B cell (primary cell): ENCODE data around the gene SERINC5. TPM values are rescaled to one million over a fixed set of nuclear protein-coding genes. Genes with fewer than 3 reads are reported as not detected.

Experiments used
- ATAC-seq: fragments of 200-7000 bp; cut with Tn5 transposase; one replicate; pipeline ENCODE4 v1.10.0; 2021; ENCODE audit warnings: low read depth, mild to moderate bottlenecking, moderate number of reproducible peaks, moderate library complexity
- CTCF ChIA-PET: fragments of 350-600 bp; sonication (Branson Sonifier 250); formaldehyde crosslinking; loops from one replicate; lab custom pipeline; 2021; ENCODE audit warnings: antibody characterized with exemption, inconsistent platforms; lab: Charles Lee
- POLR2A ChIA-PET: fragments of 350-600 bp; sonication (Branson Sonifier 250); formaldehyde crosslinking; loops from one replicate; lab custom pipeline; 2021; ENCODE audit warnings: antibody characterized with exemption; lab: Charles Lee
- DNase-seq: peaks from one replicate; pipeline ENCODE4 v3.0.0; 2013
- H2AFZ ChIP-seq: 2 replicates; pipeline ENCODE4 v1.6.1; 2012; ENCODE audit warnings: mild to moderate bottlenecking, low read depth, low read length; ENCODE audit not compliant: insufficient read depth, poor library complexity, severe bottlenecking
- H3K27ac ChIP-seq, 2 donors: 1 replicate in 1 of 2; 2 replicates in 1 of 2; pipeline ENCODE4 v1.5.1; 2012 to 2013; ENCODE audit warnings: low read length in 2 of 2, mild to moderate bottlenecking in 2 of 2, moderate library complexity in 1 of 2
- H3K27me3 ChIP-seq, 4 experiments: fragments of 200-600 bp in 1 of 4; sonication (generic) in 1 of 4; replicated peaks in 1 of 4; 1 replicate in 2 of 4; 2 replicates in 2 of 4; pipeline versions ENCODE4 v1.6.1 to v1.7.0; 2013 to 2016; ENCODE audit warnings: low read length in 3 of 4, mild to moderate bottlenecking in 2 of 4, mixed read lengths in 1 of 4, moderate library complexity in 1 of 4; ENCODE audit not compliant: insufficient read depth in 4 of 4, control insufficient read depth in 3 of 4; ENCODE audit errors: control extremely low read depth in 1 of 4
- H3K36me3 ChIP-seq, 2 experiments: replicated peaks in 1 of 2; 1 replicate in 1 of 2; 2 replicates in 1 of 2; pipeline versions ENCODE4 v1.6.1 to v1.7.1; 2013; ENCODE audit warnings: low read length in 1 of 2; ENCODE audit not compliant: insufficient read depth in 2 of 2, control insufficient read depth in 1 of 2; ENCODE audit errors: control extremely low read depth in 1 of 2, extremely low read depth in 1 of 2
- H3K4me1 ChIP-seq, 2 donors: fragments of 200-600 bp in 1 of 2; sonication (generic) in 1 of 2; 1 replicate in 1 of 2; 2 replicates in 1 of 2; pipeline versions ENCODE4 v1.5.1 to v1.6.1; 2013 to 2017; ENCODE audit warnings: low read length in 2 of 2; ENCODE audit not compliant: control insufficient read depth in 2 of 2, insufficient read depth in 2 of 2
- H3K4me2 ChIP-seq: replicated peaks from 2 replicates; pipeline ENCODE3; 2012; ENCODE audit warnings: mild to moderate bottlenecking, low read depth, low read length; ENCODE audit not compliant: poor library complexity, severe bottlenecking
- H3K4me3 ChIP-seq, 5 experiments: fragments of 200-600 bp in 1 of 5; sonication (generic) in 1 of 5; 1 replicate in 3 of 5; 2 replicates in 2 of 5; pipeline versions ENCODE4 v1.5.1 to v1.7.0; 2011 to 2016; ENCODE audit warnings: low read length in 4 of 5, mild to moderate bottlenecking in 4 of 5, low read depth in 2 of 5, control low read depth in 1 of 5, moderate library complexity in 1 of 5; ENCODE audit not compliant: insufficient read depth in 1 of 5; ENCODE audit errors: control extremely low read depth in 1 of 5, extremely low read depth in 1 of 5
- H3K79me2 ChIP-seq: fragments of 200-600 bp; sonication (generic); one replicate; pipeline ENCODE4 v1.6.0; 2016; ENCODE audit warnings: low read length; ENCODE audit not compliant: control insufficient read depth, insufficient read depth
- H3K9ac ChIP-seq: fragments of 200-600 bp; sonication (generic); 2 replicates; pipeline ENCODE4 v1.6.1; 2017; ENCODE audit warnings: mild to moderate bottlenecking, low read length, moderate library complexity
- H3K9me3 ChIP-seq, 3 donors: one replicate each; pipeline versions ENCODE4 v1.6.1 to v1.7.1; 2013; ENCODE audit warnings: low read length in 2 of 3; ENCODE audit not compliant: control insufficient read depth in 2 of 3, insufficient read depth in 1 of 3; ENCODE audit errors: control extremely low read depth in 1 of 3
- H4K20me1 ChIP-seq: 2 replicates; pipeline ENCODE4 v1.6.0; 2012; ENCODE audit warnings: mild to moderate bottlenecking, low read length; ENCODE audit not compliant: insufficient read depth, control insufficient read depth, poor library complexity, severe bottlenecking
- H3K27ac Mint-ChIP-seq: one replicate; pipeline ENCODE4 v1.8.0; 2021; ENCODE audit warnings: mixed read lengths
- H3K27me3 Mint-ChIP-seq: one replicate; pipeline ENCODE4 v1.8.0; 2021; ENCODE audit warnings: mixed read lengths
- H3K4me1 Mint-ChIP-seq: one replicate; pipeline ENCODE4 v1.8.0; 2021; ENCODE audit warnings: mixed read lengths
- H3K4me3 Mint-ChIP-seq: one replicate; pipeline ENCODE4 v1.8.0; 2021; ENCODE audit warnings: mixed read lengths
- H3K9me3 Mint-ChIP-seq: one replicate; pipeline ENCODE4 v1.8.0; 2022; ENCODE audit warnings: mixed read lengths; ENCODE audit not compliant: insufficient read depth
- CTCF ChIP-seq: fragments of 200-600 bp; IDR thresholded peaks from one replicate; pipeline ENCODE4 v1.8.0; 2022; ENCODE audit warnings: antibody characterized with exemption, mild to moderate bottlenecking
- EZH2 ChIP-seq: IDR thresholded peaks from 2 replicates; pipeline ENCODE4 v1.6.1; 2012; ENCODE audit warnings: borderline replicate concordance, low read depth, mild to moderate bottlenecking, moderate library complexity, low read length; ENCODE audit not compliant: insufficient read depth, poor library complexity, severe bottlenecking
- WGBS: methylation state at CpG from one replicate; pipeline ENCODE4 v1.1.5; 2013; ENCODE audit warnings: missing lambda C conversion rate; ENCODE audit not compliant: insufficient coverage; 5-methylcytosine and 5-hydroxymethylcytosine counted together
- intact Hi-C: fragments of 100-400 bp; cut with micrococcal nuclease; formaldehyde crosslinking; loops from one replicate; pipeline ENCODE4 v1.10.0; 2022
- polyA plus RNA-seq: library from polyadenylated mRNA; depleted of rRNA; stranded (reverse); fragments of >200 nt; gene quantifications from 2 replicates; pipeline ENCODE4 v1.2.3, GENCODE V29; 2012
- total RNA-seq, 2 donors: library from RNA; stranded (reverse); fragments of 120-200 nt in 1 of 2; gene quantifications; 1 replicate in 1 of 2; 2 replicates in 1 of 2; pipeline versions ENCODE4 v1.2.3 to v1.2.4, GENCODE V29; 2013 to 2022

Gene SERINC5
- total and polyA plus RNA-seq, 2 donors (not counting 1 experiment from before 2014, with no cell fraction given): 2.4 to 9.5 TPM

DNA sequence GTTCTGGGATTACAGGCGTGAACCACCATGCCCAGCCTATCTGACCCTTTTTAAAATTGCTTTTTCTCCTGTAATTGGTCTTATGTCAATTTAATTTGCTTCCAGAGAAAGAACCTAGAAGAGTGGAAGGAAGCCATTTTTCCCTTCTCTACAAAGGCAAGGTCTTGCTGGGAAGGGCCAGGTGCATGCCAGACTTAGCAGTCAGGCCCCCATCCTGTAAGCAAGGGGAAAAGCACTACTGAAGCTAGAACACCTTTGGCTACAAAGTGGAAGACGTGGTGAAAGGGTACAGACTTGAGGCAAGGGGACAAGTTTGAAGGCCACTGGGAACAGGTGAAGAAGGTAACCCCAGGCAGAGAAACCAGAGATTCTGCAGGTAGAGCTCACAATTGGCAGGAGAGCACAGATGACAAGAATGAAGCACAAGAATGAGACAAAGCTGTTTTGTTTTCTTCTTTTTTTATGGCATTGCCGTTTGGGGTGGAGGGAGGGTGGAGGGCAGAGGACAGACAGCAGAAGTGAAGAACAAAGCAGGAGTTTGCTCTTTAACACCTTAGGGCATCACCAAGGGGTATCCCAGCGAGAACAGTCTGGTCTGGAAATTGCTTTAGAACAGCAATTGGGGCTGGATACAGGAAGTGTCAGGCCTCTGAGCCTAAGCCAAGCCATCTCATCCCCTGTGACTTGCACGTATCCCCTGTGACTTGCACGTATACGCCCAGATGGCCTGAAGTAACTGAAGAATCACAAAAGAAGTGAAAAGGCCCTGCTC lies 72.9 kb downstream of the SERINC5 start:
- H3K9me3 ChIP-seq: no peaks in the 10 kb centered on the region
- H4K20me1 ChIP-seq: no peaks in the 10 kb centered on the region
- H3K79me2 ChIP-seq: peaks cover 14% of the 10 kb centered on the region
- peak overlapping the region; percentile 32 for H2AFZ ChIP-seq
- ChIA-PET POLR2A (no interaction called here), CTCF (interaction anchor here (0.6 to 0.7 kb wide), 2 partner anchors 99 to 123 kb away, joined by 3 read pairs; no protein-coding TSS in a partner anchor)
- H3K27ac ChIP-seq: no peak overlapping the region
- H3K4me2 ChIP-seq: no peak overlapping the region
- H3K4me1 ChIP-seq: peaks cover 25 to 39% of the 10 kb centered on the region in 2 donors
- H3K4me3 Mint-ChIP-seq: peak overlapping the region; percentile 20
- WGBS: 20% methylated on average over 6 of the region's 7 CpGs
- H3K27ac Mint-ChIP-seq: peak overlapping the region; percentile 44
- H3K27me3 Mint-ChIP-seq: no peaks in the 10 kb centered on the region
- TF ChIP-seq CTCF: no peak
- DNase-seq (peak; percentile 25), ATAC-seq (peak; percentile 21)
- H3K36me3 ChIP-seq: no peaks in the 10 kb centered on the region
- H3K9ac ChIP-seq: no peak overlapping the region
- no peaks in the 10 kb centered on the region for H3K9me3 Mint-ChIP-seq
- H3K4me1 Mint-ChIP-seq: peaks cover 55% of the 10 kb centered on the region
- no peak overlapping the region for H3K4me3 ChIP-seq
- no peaks in the 10 kb centered on the region for H3K27me3 ChIP-seq
- intact Hi-C loops: loop anchor here (5.0 to 10.0 kb wide), 2 partner anchors 46 to 72 kb away; partner anchors contain the start of gene SERINC5

DNA sequence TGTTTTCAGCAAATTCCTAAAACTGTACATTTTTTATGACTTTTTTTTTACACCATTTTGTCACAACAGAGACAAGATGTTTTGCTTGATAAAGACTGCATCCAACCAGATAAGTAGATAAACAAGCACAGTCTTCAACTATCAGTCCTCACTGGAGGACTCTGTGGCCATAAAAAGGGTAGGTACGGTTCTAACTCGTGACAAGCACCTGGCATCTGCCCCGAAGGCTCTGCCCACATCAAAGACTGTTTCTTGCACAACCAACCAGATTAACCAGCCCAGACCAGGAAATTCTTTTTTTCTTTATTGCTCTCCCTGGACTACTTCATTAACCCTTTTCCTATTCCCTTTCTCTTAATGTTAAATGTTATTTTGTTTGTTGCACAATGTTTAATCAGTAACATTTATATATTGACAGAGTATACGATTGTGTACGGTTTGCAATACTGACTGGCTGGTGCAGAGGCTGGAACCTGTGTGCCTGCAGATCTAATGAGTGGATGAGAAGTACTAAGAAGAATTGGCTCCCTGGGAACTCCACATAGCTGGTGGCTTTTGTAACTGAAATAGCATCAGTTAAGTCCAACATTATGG lies 74.1 kb downstream of the SERINC5 start:
- Histone ChIP-seq H3K4me2 (peak overlapping the region; percentile 11), H3K9ac (no peak overlapping the region), H3K4me1 (peaks cover 25 to 37% of the 10 kb centered on the region in 2 donors), H3K36me3 (no peaks in the 10 kb centered on the region), H3K79me2 (peaks cover 4% of the 10 kb centered on the region), H2AFZ (no peak overlapping the region), H3K27ac (peak overlapping the region in 1 of 2 donors; percentile 34), H3K4me3 (no peak overlapping the region), H3K27me3 (no peaks in the 10 kb centered on the region), H4K20me1 (no peaks in the 10 kb centered on the region), H3K9me3 (no peaks in the 10 kb centered on the region)
- ATAC-seq (no peak), DNase-seq (peak; percentile 33)
- Mint-ChIP-seq H3K27me3 (no peaks in the 10 kb centered on the region), H3K4me3 (peak overlapping the region; percentile 30), H3K4me1 (peaks cover 53% of the 10 kb centered on the region), H3K9me3 (no peaks in the 10 kb centered on the region), H3K27ac (peak overlapping the region; percentile 57)
- TF ChIP-seq EZH2 (no peak), CTCF (no peak)
- CTCF ChIA-PET: interaction anchor here (0.7 kb wide), 1 partner anchor 98 kb away, joined by 3 read pairs; no protein-coding TSS in a partner anchor
- 0% methylated on average over 3 of the region's 5 CpGs for WGBS
- POLR2A ChIA-PET: interaction anchor here (0.6 to 0.7 kb wide), 2 partner anchors 225 to 1120 kb away, joined by 3 to 8 read pairs; partner anchors contain the start of gene ZCCHC9
- intact Hi-C loops: loop anchor here (5.0 to 10.0 kb wide), 2 partner anchors 44 to 73 kb away; partner anchors contain the start of gene SERINC5
